HepG2 (cell line): ENCODE measurements around the gene GSS. TPM values are rescaled to one million over a fixed set of nuclear protein-coding genes. Genes with fewer than 3 reads are reported as not detected.

Source experiments
- CTCF ChIP-seq: sonication (generic); formaldehyde crosslinking; IDR thresholded peaks from 2 replicates; pipeline ENCODE4 v1.5.0; 2020; ENCODE audit warnings: mild to moderate bottlenecking, missing genetic modification reagents, moderate library complexity
- HNF1A ChIP-seq, 2 experiments: sonication (generic) in 1 of 2; formaldehyde crosslinking in 1 of 2; IDR thresholded peaks; 2 replicates each; pipeline versions ENCODE4 v1.4.0 to v1.6.1; 2016 to 2020; ENCODE audit warnings: borderline replicate concordance in 1 of 2, low read depth in 1 of 2, mild to moderate bottlenecking in 1 of 2, missing genetic modification reagents in 1 of 2
- HNRNPLL ChIP-seq: fragments of 200-400 bp; formaldehyde crosslinking; IDR thresholded peaks from 2 replicates; pipeline ENCODE4 v1.6.1; 2017; ENCODE audit warnings: mild to moderate bottlenecking, low read depth, low read length; ENCODE audit not compliant: poor library complexity, severe bottlenecking
- KLF11 ChIP-seq: IDR thresholded peaks from 2 replicates; pipeline ENCODE4 v1.6.1; 2016; ENCODE audit warnings: missing compliant biosample characterization
- MBD4 ChIP-seq: IDR thresholded peaks from 2 replicates; pipeline ENCODE4 v1.6.1; 2012; ENCODE audit warnings: low read length, inconsistent platforms, borderline replicate concordance
- MBNL3 ChIP-seq: fragments of 250-450 bp; sonication (Bioruptor Pico); conservative IDR thresholded peaks from 2 replicates; pipeline ENCODE4 v1.8.0; 2022; ENCODE audit warnings: mild to moderate bottlenecking, inconsistent platforms
- MIXL1 ChIP-seq: IDR thresholded peaks from 2 replicates; pipeline ENCODE4 v1.6.1; 2016
- NBN ChIP-seq: fragments of 450-650 bp; conservative IDR thresholded peaks from 2 replicates; pipeline ENCODE4 v1.6.1; 2017
- NCOA2 ChIP-seq: sonication (generic); formaldehyde crosslinking; IDR thresholded peaks from 2 replicates; pipeline ENCODE4 v1.8.0; 2022; ENCODE audit warnings: inconsistent platforms
- NR1H2 ChIP-seq: sonication (generic); formaldehyde crosslinking; IDR thresholded peaks from 2 replicates; pipeline ENCODE4 v1.8.1; 2022; ENCODE audit warnings: low read depth, missing genetic modification reagents, borderline replicate concordance
- POLR2A ChIP-seq, 2 experiments: IDR thresholded peaks; 2 replicates each; pipeline ENCODE4 v1.6.1; 2011; ENCODE audit warnings: low read depth in 2 of 2, low read length in 2 of 2, mild to moderate bottlenecking in 1 of 2, moderate library complexity in 1 of 2; ENCODE audit not compliant: insufficient read depth in 1 of 2
- RBAK ChIP-seq: sonication (generic); formaldehyde crosslinking; IDR thresholded peaks from 2 replicates; pipeline ENCODE4 v1.5.1; 2020; ENCODE audit warnings: mild to moderate bottlenecking, missing genetic modification reagents
- RNF2 ChIP-seq: fragments of 450-650 bp; conservative IDR thresholded peaks from 2 replicates; pipeline ENCODE4 v1.6.1; 2016; ENCODE audit warnings: low read depth
- SP140L ChIP-seq: sonication (generic); formaldehyde crosslinking; IDR thresholded peaks from 2 replicates; pipeline ENCODE4 v1.4.0; 2020; ENCODE audit warnings: missing genetic modification reagents, borderline replicate concordance
- TERF1 ChIP-seq: sonication (generic); formaldehyde crosslinking; IDR thresholded peaks from 2 replicates; pipeline ENCODE4 v1.8.0; 2022; ENCODE audit warnings: mild to moderate bottlenecking, missing genetic modification reagents, moderate library complexity
- ZFP1 ChIP-seq: IDR thresholded peaks from 2 replicates; pipeline ENCODE4 v1.6.1; 2016
- ZNF343 ChIP-seq: sonication (generic); formaldehyde crosslinking; IDR thresholded peaks from 2 replicates; pipeline ENCODE4 v1.4.0; 2020; ENCODE audit warnings: mild to moderate bottlenecking, missing genetic modification reagents
- ZNF574 ChIP-seq: sonication (generic); formaldehyde crosslinking; IDR thresholded peaks from 2 replicates; pipeline ENCODE4 v1.4.0; 2020; ENCODE audit warnings: missing genetic modification reagents
- ZNF619 ChIP-seq: sonication (generic); formaldehyde crosslinking; IDR thresholded peaks from 2 replicates; pipeline ENCODE4 v1.4.0; 2020; ENCODE audit warnings: mild to moderate bottlenecking, missing genetic modification reagents
- ZNF775 ChIP-seq: sonication (generic); formaldehyde crosslinking; IDR thresholded peaks from 2 replicates; pipeline ENCODE4 v1.4.0; 2020; ENCODE audit warnings: missing genetic modification reagents, mild to moderate bottlenecking, moderate library complexity, borderline replicate concordance
- polyA plus RNA-seq, 8 experiments: library from polyadenylated mRNA; depleted of rRNA in 3 of 8; stranded (reverse) in 7 of 8; unstranded in 1 of 8; fragments of >200 nt; fragmentation: Illumina TruSeq in 4 of 8; extraction: Trizol in 4 of 8; gene quantifications; 2 replicates each; pipeline versions ENCODE4 v1.2.1 to v1.2.3, GENCODE V29; 2011 to 2016; ENCODE audit warnings: low read depth in 4 of 8, missing spikeins in 1 of 8, mixed read lengths in 1 of 8; ENCODE audit not compliant: insufficient read depth in 1 of 8
- total RNA-seq, 5 experiments: library from RNA; depleted of rRNA; stranded (reverse); fragments of >200 nt; fragmentation: Illumina TruSeq; extraction: Trizol; gene quantifications; 2 replicates each; pipeline ENCODE4 v1.2.3, GENCODE V29; 2016; ENCODE audit warnings: low read depth in 1 of 5

Gene GSS
- total and polyA plus RNA-seq, 2 of the 13 experiments (the other 11 are each of a cell fraction or from before 2014, with no cell fraction given): 80.1 to 102 TPM

GRCh38 chr20:34955231-34956040, at the start of gene GSS, which contains the start of gene MYH7B (continued):
- no peak; the same call in none of the 2 replicates for TF ChIP-seq NR1H2 (CRISPR knock-in tag)
- TF ChIP-seq ZNF343 (CRISPR knock-in tag): peak; percentile 99
- peak; percentile 96 for TF ChIP-seq ZNF775 (CRISPR knock-in tag)
- peak; percentile 71; the same call in 1 of the 2 replicates for TF ChIP-seq MIXL1
- TF ChIP-seq ZNF619 (CRISPR knock-in tag): peak; percentile 99
- TF ChIP-seq MBD4: no peak
- TF ChIP-seq ZNF574 (CRISPR knock-in tag): peak; percentile 82
- peak; percentile 99 for TF ChIP-seq KLF11 (CRISPR knock-in tag)
- peak; percentile 70; the same call in 1 of the 2 replicates for TF ChIP-seq SP140L (CRISPR knock-in tag)
- peak; percentile 71 for TF ChIP-seq NCOA2 (CRISPR knock-in tag)
- peak; percentile 78 for TF ChIP-seq RNF2
- no peak for TF ChIP-seq MBNL3 (CRISPR knock-in tag)
- TF ChIP-seq HNF1A (IDR thresholded peaks at IDR 0.05; ENCODE audit: low read depth): no peak; the same call in 1 of the 2 replicates
- peak; percentile 92 for TF ChIP-seq HNF1A (CRISPR knock-in tag; IDR thresholded peaks at IDR 0.05; ENCODE audit: borderline replicate concordance)
- TF ChIP-seq CTCF (CRISPR knock-in tag): peak; percentile 99
- peak; percentile 96 for TF ChIP-seq HNRNPLL
- no peak for TF ChIP-seq NBN
- TF ChIP-seq TERF1 (CRISPR knock-in tag): no peak
- TF ChIP-seq RBAK (CRISPR knock-in tag): peak; percentile 64; the same call in 1 of the 2 replicates
- TF ChIP-seq POLR2A (IDR thresholded peaks at IDR 0.05; ENCODE audit: insufficient read depth in 1 of 2, low read depth in 2 of 2, low read length in 2 of 2): peak; percentile 89 to 98
- TF ChIP-seq ZFP1 (CRISPR knock-in tag): no peak; the same call in 1 of the 2 replicates
